ENCODE results near the gene OSBPL9.

The OSBPL9 gene

DNA sequence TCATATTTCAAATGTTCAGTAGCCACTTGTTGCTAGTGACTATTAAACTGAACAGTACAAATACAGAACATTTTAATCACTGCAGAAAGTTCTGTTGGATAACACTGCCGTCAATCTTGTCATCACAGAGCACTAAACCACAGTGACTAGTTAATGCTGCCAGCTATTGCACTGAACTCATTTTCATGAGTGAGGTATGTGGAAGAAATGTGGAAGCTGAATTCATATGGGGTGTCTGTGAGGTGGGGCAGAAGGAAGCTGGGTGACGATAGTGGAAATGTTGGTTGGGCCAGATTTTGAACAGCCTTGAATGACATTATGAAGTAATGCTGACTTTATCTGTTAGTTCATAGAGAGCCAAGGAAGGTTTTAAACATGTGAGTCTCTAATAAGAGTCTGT is 49.6 kb downstream of the OSBPL9 start:
- TF ChIP-seq POLR2AphosphoS5 (IDR thresholded peaks at IDR 0.05; ENCODE audit: borderline replicate concordance, low read depth, low read length) (no peak), FOXP2 (optimal IDR thresholded peaks at IDR 0.05; ENCODE audit: control extremely low read depth, extremely low read length, insufficient read depth) (no peak), EZH2 (IDR thresholded peaks at IDR 0.05) (no peak)
- no peak overlapping the region for H3K4me3 ChIP-seq

GRCh38 chr1:51667561-51667960 is 50.7 kb downstream of the OSBPL9 start:
- Histone ChIP-seq H3K4me3 (no peak overlapping the region), H3K9ac (ENCODE audit: insufficient read length) (no peak overlapping the region), H3K36me3 (ENCODE audit: insufficient read depth, low read length) (no peaks in the 10 kb centered on the region), H3K9me3 (ENCODE audit: low read depth, low read length) (no peaks in the 10 kb centered on the region), H3K27ac (no peak overlapping the region)
- DNase-seq (ENCODE audit: low read depth, low spot score) = no peak
- TF ChIP-seq FOXP2 (optimal IDR thresholded peaks at IDR 0.05; ENCODE audit: control extremely low read depth, extremely low read length, insufficient read depth) = no peak
- no peak for TF ChIP-seq EZH2 (IDR thresholded peaks at IDR 0.05)
- TF ChIP-seq POLR2AphosphoS5 (IDR thresholded peaks at IDR 0.05; ENCODE audit: borderline replicate concordance, low read depth, low read length) = no peak

More for the DNA sequence above, 49.6 kb downstream of the OSBPL9 start:
- Histone ChIP-seq H3K9me3 (ENCODE audit: low read depth, low read length) (no peaks in the 10 kb centered on the region), H3K36me3 (ENCODE audit: insufficient read depth, low read length) (no peaks in the 10 kb centered on the region), H3K27ac (no peak overlapping the region), H3K9ac (ENCODE audit: insufficient read length) (no peak overlapping the region)
- DNase-seq (ENCODE audit: low read depth, low spot score) = no peak

GRCh38 chr1:51669272-51669671 is 52.4 kb downstream of the OSBPL9 start:
- TF ChIP-seq FOXP2 (optimal IDR thresholded peaks at IDR 0.05; ENCODE audit: control extremely low read depth, extremely low read length, insufficient read depth) (no peak), POLR2AphosphoS5 (IDR thresholded peaks at IDR 0.05; ENCODE audit: borderline replicate concordance, low read depth, low read length) (no peak), EZH2 (IDR thresholded peaks at IDR 0.05) (no peak)
- H3K36me3 ChIP-seq (ENCODE audit: insufficient read depth, low read length) = no peaks in the 10 kb centered on the region
- DNase-seq (ENCODE audit: low read depth, low spot score) = no peak
- H3K9ac ChIP-seq (ENCODE audit: insufficient read length) = no peak overlapping the region
- H3K4me3 ChIP-seq = no peak overlapping the region
- H3K27ac ChIP-seq = no peak overlapping the region
- no peaks in the 10 kb centered on the region for H3K9me3 ChIP-seq (ENCODE audit: low read depth, low read length)

- Histone ChIP-seq H3K27ac (no peak overlapping the region), H3K36me3 (ENCODE audit: insufficient read depth, low read length) (no peaks in the 10 kb centered on the region), H3K9me3 (ENCODE audit: low read depth, low read length) (no peaks in the 10 kb centered on the region), H3K4me3 (no peak overlapping the region), H3K9ac (ENCODE audit: insufficient read length) (no peak overlapping the region)
- no peak for DNase-seq (ENCODE audit: low read depth, low spot score)
- TF ChIP-seq EZH2 (IDR thresholded peaks at IDR 0.05) = no peak
- TF ChIP-seq POLR2AphosphoS5 (IDR thresholded peaks at IDR 0.05; ENCODE audit: borderline replicate concordance, low read depth, low read length) = no peak
- no peak for TF ChIP-seq FOXP2 (optimal IDR thresholded peaks at IDR 0.05; ENCODE audit: control extremely low read depth, extremely low read length, insufficient read depth)
Observed at GRCh38 chr1:51669816-51670215, 52.9 kb downstream of the OSBPL9 start.

DNA sequence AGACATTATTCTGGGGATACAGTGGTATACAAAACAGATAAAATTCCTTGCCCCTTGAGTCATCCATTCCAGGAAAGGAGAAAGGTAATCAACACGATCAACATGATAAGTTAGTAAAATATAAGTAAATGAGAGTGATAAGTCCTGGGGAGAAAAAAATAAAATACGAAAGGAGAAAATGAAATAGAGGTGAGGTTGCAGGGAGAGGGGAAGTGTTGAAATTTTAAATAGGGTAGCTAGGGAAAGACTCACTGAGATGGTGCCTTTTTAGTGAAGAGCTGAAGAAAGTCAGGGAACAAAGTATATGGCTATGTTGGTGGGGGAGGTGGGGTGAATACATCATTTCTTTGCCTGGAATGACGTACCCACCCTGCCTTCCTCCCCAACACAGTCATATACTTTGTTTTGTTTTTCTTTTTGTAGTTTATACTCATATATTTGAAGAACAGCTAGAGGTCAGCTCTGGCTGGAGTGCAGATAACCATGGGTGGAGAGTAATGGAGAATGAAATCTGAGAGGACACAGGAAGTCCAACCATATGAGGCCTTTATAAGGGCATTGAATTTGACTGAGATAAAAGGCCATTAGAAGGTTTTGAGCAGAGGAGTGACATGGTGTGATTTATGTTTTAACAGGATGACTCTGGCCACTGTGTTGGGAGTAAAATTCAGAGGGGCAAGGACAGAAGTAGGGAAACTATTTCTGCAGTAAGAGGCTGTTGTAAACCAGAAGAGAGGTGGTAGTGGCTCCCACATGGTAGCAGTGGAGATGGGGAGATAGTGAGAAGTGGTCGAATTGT is 54.8 kb downstream of the OSBPL9 start:
- DNase-seq (ENCODE audit: low read depth, low spot score) = no peak
- Histone ChIP-seq H3K9me3 (ENCODE audit: low read depth, low read length) (no peaks in the 10 kb centered on the region), H3K4me3 (no peak overlapping the region), H3K36me3 (ENCODE audit: insufficient read depth, low read length) (no peaks in the 10 kb centered on the region), H3K9ac (ENCODE audit: insufficient read length) (no peak overlapping the region), H3K27ac (no peak overlapping the region)
- no peak for TF ChIP-seq FOXP2 (optimal IDR thresholded peaks at IDR 0.05; ENCODE audit: control extremely low read depth, extremely low read length, insufficient read depth)
- TF ChIP-seq EZH2 (IDR thresholded peaks at IDR 0.05) = no peak
- no peak for TF ChIP-seq POLR2AphosphoS5 (IDR thresholded peaks at IDR 0.05; ENCODE audit: borderline replicate concordance, low read depth, low read length)

- no peak overlapping the region for H3K9ac ChIP-seq (ENCODE audit: insufficient read length)
- H3K27ac ChIP-seq = no peak overlapping the region
- DNase-seq (ENCODE audit: low read depth, low spot score) = no peak
- no peak overlapping the region for H3K4me3 ChIP-seq
- TF ChIP-seq EZH2 (IDR thresholded peaks at IDR 0.05) = no peak
- TF ChIP-seq POLR2AphosphoS5 (IDR thresholded peaks at IDR 0.05; ENCODE audit: borderline replicate concordance, low read depth, low read length) = no peak
- no peak for TF ChIP-seq FOXP2 (optimal IDR thresholded peaks at IDR 0.05; ENCODE audit: control extremely low read depth, extremely low read length, insufficient read depth)
- H3K36me3 ChIP-seq (ENCODE audit: insufficient read depth, low read length) = no peaks in the 10 kb centered on the region
- no peaks in the 10 kb centered on the region for H3K9me3 ChIP-seq (ENCODE audit: low read depth, low read length)
Observed at GRCh38 chr1:51673279-51673678, 56.4 kb downstream of the OSBPL9 start.

GRCh38 chr1:51675177-51675780 is 58.4 kb downstream of the OSBPL9 start:
- no peak overlapping the region for H3K4me3 ChIP-seq
- H3K9me3 ChIP-seq (ENCODE audit: low read depth, low read length) = no peaks in the 10 kb centered on the region
- H3K27ac ChIP-seq = no peak overlapping the region
- DNase-seq (ENCODE audit: low read depth, low spot score) = no peak
- TF ChIP-seq EZH2 (IDR thresholded peaks at IDR 0.05) (no peak), POLR2AphosphoS5 (IDR thresholded peaks at IDR 0.05; ENCODE audit: borderline replicate concordance, low read depth, low read length) (no peak), FOXP2 (optimal IDR thresholded peaks at IDR 0.05; ENCODE audit: control extremely low read depth, extremely low read length, insufficient read depth) (no peak)
- H3K36me3 ChIP-seq (ENCODE audit: insufficient read depth, low read length) = no peaks in the 10 kb centered on the region
- H3K9ac ChIP-seq (ENCODE audit: insufficient read length) = no peak overlapping the region

- no peaks in the 10 kb centered on the region for H3K9me3 ChIP-seq (ENCODE audit: low read depth, low read length)
- no peak for DNase-seq (ENCODE audit: low read depth, low spot score)
- H3K27ac ChIP-seq = no peak overlapping the region
- no peak overlapping the region for H3K4me3 ChIP-seq
- H3K9ac ChIP-seq (ENCODE audit: insufficient read length) = no peak overlapping the region
- TF ChIP-seq FOXP2 (optimal IDR thresholded peaks at IDR 0.05; ENCODE audit: control extremely low read depth, extremely low read length, insufficient read depth) (no peak), EZH2 (IDR thresholded peaks at IDR 0.05) (no peak), POLR2AphosphoS5 (IDR thresholded peaks at IDR 0.05; ENCODE audit: borderline replicate concordance, low read depth, low read length) (no peak)
- H3K36me3 ChIP-seq (ENCODE audit: insufficient read depth, low read length) = no peaks in the 10 kb centered on the region
Observed at GRCh38 chr1:51679435-51679834, 62.5 kb downstream of the OSBPL9 start.
